CD8-positive, alpha-beta memory T cell (primary cell): ENCODE data around the gene SLC6A19. TPM values are rescaled to one million over a fixed set of nuclear protein-coding genes. Genes with fewer than 3 reads are reported as not detected.

Experiments
- CTCF ChIA-PET: fragments of 350-600 bp; sonication (Branson Sonifier 250); formaldehyde crosslinking; loops from one replicate; lab custom pipeline; 2021; ENCODE audit warnings: antibody characterized with exemption; lab: Charles Lee
- POLR2A ChIA-PET: fragments of 350-600 bp; sonication (Branson Sonifier 250); formaldehyde crosslinking; loops from one replicate; lab custom pipeline; 2021; ENCODE audit warnings: antibody characterized with exemption; lab: Charles Lee
- DNase-seq, 5 donors: peaks; one replicate each; pipeline versions ENCODE4 v3.0.0 to v3.0.0-alpha.2; 2020 to 2022; ENCODE audit warnings: mixed read lengths in 1 of 5
- H3K27ac ChIP-seq: one replicate; pipeline ENCODE4 v1.7.0; 2013; ENCODE audit warnings: low read depth, mild to moderate bottlenecking, low read length, moderate library complexity
- H3K27me3 ChIP-seq: 2 replicates; pipeline ENCODE4 v1.7.0; 2013; ENCODE audit warnings: low read length, mild to moderate bottlenecking; ENCODE audit not compliant: insufficient read depth, poor library complexity, severe bottlenecking
- H3K36me3 ChIP-seq: 2 replicates; pipeline ENCODE4 v1.7.0; 2013; ENCODE audit warnings: mild to moderate bottlenecking, low read length, moderate library complexity; ENCODE audit not compliant: insufficient read depth
- H3K4me1 ChIP-seq: 2 replicates; pipeline ENCODE4 v1.7.0; 2013; ENCODE audit warnings: mild to moderate bottlenecking, low read length, moderate library complexity; ENCODE audit not compliant: insufficient read depth
- H3K4me3 ChIP-seq: 2 replicates; pipeline ENCODE4 v1.7.0; 2013; ENCODE audit warnings: mild to moderate bottlenecking, low read length
- H3K9me3 ChIP-seq: 2 replicates; pipeline ENCODE4 v1.7.0; 2013; ENCODE audit warnings: mild to moderate bottlenecking, low read length
- H3K27ac Mint-ChIP-seq, 8 donors: one replicate each; pipeline ENCODE4 v1.8.0; 2020 to 2021; ENCODE audit warnings: mixed read lengths in 8 of 8, mild to moderate bottlenecking in 6 of 8, inconsistent platforms in 3 of 8, moderate library complexity in 3 of 8
- H3K27me3 Mint-ChIP-seq, 2 donors: one replicate each; pipeline ENCODE4 v1.8.0; 2020 to 2021; ENCODE audit warnings: mixed read lengths in 2 of 2, mild to moderate bottlenecking in 1 of 2, moderate library complexity in 1 of 2
- H3K36me3 Mint-ChIP-seq, 3 donors: one replicate each; pipeline ENCODE4 v1.8.0; 2020 to 2021; ENCODE audit warnings: mixed read lengths in 3 of 3, inconsistent platforms in 1 of 3, mild to moderate bottlenecking in 1 of 3
- H3K4me1 Mint-ChIP-seq, 3 donors: one replicate each; pipeline ENCODE4 v1.8.0; 2020 to 2021; ENCODE audit warnings: mixed read lengths in 3 of 3, inconsistent platforms in 1 of 3, mild to moderate bottlenecking in 1 of 3
- H3K4me3 Mint-ChIP-seq, 7 donors: one replicate each; pipeline ENCODE4 v1.8.0; 2020 to 2021; ENCODE audit warnings: mixed read lengths in 7 of 7, mild to moderate bottlenecking in 6 of 7, moderate library complexity in 4 of 7, inconsistent platforms in 2 of 7
- H3K9me3 Mint-ChIP-seq, 5 donors: one replicate each; pipeline ENCODE4 v1.8.0; 2020 to 2022; ENCODE audit warnings: mixed read lengths in 5 of 5, mild to moderate bottlenecking in 3 of 5, moderate library complexity in 2 of 5, inconsistent platforms in 1 of 5
- polyA plus RNA-seq: library from polyadenylated mRNA; unstranded; fragments of 300-500 nt; fragmentation: Illumina TruSeq; gene quantifications from one replicate; pipeline ENCODE4 v1.2.3, GENCODE V29; 2021
- total RNA-seq, 2 experiments: library from RNA; stranded (reverse); gene quantifications; one replicate each; pipeline ENCODE4 v1.2.3, GENCODE V29; 2021

The SLC6A19 gene
- total RNA-seq (not detected), polyA plus RNA-seq (not detected)

GRCh38 chr5:1201327-1202025 is at the start of gene SLC6A19:
Gene SLC6A19, plus strand, starts transcription at chr5:1201595. Its CDS starts 56 bp downstream, at chr5:1201651.
- Mint-ChIP-seq H3K36me3 (no peaks in the 10 kb centered on the region), H3K27ac (no peak within 1 kb of the TSS), H3K27me3 (peaks cover 5 to 13% of the 10 kb centered on the region in 2 donors), H3K9me3 (peaks cover 0 to 3% (median 0%) of the 10 kb centered on the region in 5 donors), H3K4me3 (no peak within 1 kb of the TSS), H3K4me1 (no peaks in the 10 kb centered on the region)
- CTCF ChIA-PET = no interaction called here
- Histone ChIP-seq H3K27ac (no peak within 1 kb of the TSS), H3K27me3 (no peaks in the 10 kb centered on the region), H3K4me3 (no peak within 1 kb of the TSS), H3K36me3 (no peaks in the 10 kb centered on the region), H3K9me3 (no peaks in the 10 kb centered on the region), H3K4me1 (peaks cover 5% of the 10 kb centered on the region)
- peak in 1 of 5 donors; percentile 41 for DNase-seq
- POLR2A ChIA-PET = no interaction called here

DNA sequence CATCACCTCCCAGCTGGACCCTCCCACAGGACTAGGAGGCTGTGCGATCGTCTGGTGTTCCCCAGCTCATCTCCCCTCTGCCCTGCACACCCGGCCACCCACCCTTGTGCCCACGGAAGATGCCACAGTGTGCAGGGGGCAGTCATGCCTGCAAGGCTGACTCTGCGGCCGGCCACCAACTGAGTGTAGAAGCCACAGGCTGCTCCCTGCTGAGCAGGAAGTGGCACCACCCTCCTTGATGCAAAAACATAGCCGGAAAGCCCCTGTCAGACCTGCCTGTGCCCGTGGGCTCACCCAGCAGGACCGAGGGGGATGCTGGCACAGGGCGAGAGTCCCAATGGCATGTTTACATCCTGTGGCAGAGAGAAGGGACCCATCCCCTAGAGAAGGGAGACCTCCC is 49.2 kb upstream of the SLC6A19 start:
- Histone ChIP-seq H3K36me3 (no peaks in the 10 kb centered on the region), H3K27ac (no peak overlapping the region), H3K4me1 (peaks cover 20% of the 10 kb centered on the region), H3K27me3 (peaks cover 14% of the 10 kb centered on the region), H3K4me3 (no peak overlapping the region), H3K9me3 (no peaks in the 10 kb centered on the region)
- Mint-ChIP-seq H3K4me3 (peak overlapping the region in 6 of 7 donors; percentile 38 to 78 (median 56)), H3K4me1 (peaks cover 18 to 37% (median 34%) of the 10 kb centered on the region in 3 donors), H3K27me3 (peaks cover 19 to 43% of the 10 kb centered on the region in 2 donors), H3K36me3 (peaks cover 0 to 2% (median 0%) of the 10 kb centered on the region in 3 donors), H3K9me3 (peaks cover 0 to 3% (median 0%) of the 10 kb centered on the region in 5 donors), H3K27ac (peak overlapping the region in 7 of 8 donors; percentile 45 to 94 (median 86))
- peak; percentile 13 to 61 (median 37) for DNase-seq
- ChIA-PET POLR2A (no interaction called here), CTCF (interaction anchor here (1.1 kb wide), 1 partner anchor 15 kb away, joined by 3 read pairs; no protein-coding TSS in a partner anchor)

DNA sequence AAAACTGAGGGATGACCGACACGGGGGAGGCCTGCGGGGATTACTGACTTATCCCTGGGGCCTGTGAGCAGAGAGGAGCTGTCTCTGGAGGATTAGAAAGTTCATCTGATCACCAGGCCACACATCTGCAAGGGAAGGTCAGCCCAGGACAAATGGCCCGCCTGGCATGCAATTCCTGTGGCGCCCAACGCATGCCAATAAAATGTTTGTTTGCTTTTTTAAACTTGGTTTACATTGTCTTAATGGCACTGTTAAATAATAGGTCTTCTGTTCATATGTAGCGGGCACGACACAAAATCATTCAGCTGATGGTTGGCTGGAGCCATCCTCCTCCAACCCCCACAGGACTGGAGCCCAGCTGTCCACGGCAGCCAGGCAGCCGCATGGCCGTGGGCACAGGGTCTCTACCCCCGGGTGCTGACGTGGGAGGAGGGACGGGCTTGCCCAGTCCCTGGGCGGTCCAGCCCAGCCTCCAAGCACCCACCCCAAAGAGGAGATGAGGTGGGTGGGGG is 48.6 kb upstream of the SLC6A19 start:
- Histone ChIP-seq H3K9me3 (no peaks in the 10 kb centered on the region), H3K36me3 (no peaks in the 10 kb centered on the region), H3K27me3 (peaks cover 15% of the 10 kb centered on the region), H3K4me1 (peaks cover 20% of the 10 kb centered on the region), H3K27ac (no peak overlapping the region), H3K4me3 (no peak overlapping the region)
- DNase-seq = no peak
- POLR2A ChIA-PET = no interaction called here
- Mint-ChIP-seq H3K36me3 (peaks cover 0 to 7% (median 6%) of the 10 kb centered on the region in 3 donors), H3K4me3 (peak overlapping the region in 4 of 7 donors; percentile 37 to 78 (median 75)), H3K9me3 (peaks cover 0 to 8% (median 6%) of the 10 kb centered on the region in 5 donors), H3K4me1 (peaks cover 23 to 43% (median 39%) of the 10 kb centered on the region in 3 donors), H3K27ac (peak overlapping the region in 6 of 8 donors; percentile 49 to 94 (median 80)), H3K27me3 (peaks cover 24 to 46% of the 10 kb centered on the region in 2 donors)
- CTCF ChIA-PET = interaction anchor here (1.1 kb wide), 1 partner anchor 15 kb away, joined by 3 read pairs; no protein-coding TSS in a partner anchor

GRCh38 chr5:1153428-1153827 is 48.0 kb upstream of the SLC6A19 start:
- Mint-ChIP-seq H3K27me3 (peaks cover 26 to 52% of the 10 kb centered on the region in 2 donors), H3K9me3 (peaks cover 0 to 8% (median 7%) of the 10 kb centered on the region in 5 donors), H3K4me3 (peak overlapping the region in 6 of 7 donors; percentile 5 to 78 (median 46)), H3K4me1 (peaks cover 23 to 43% (median 40%) of the 10 kb centered on the region in 3 donors), H3K36me3 (peaks cover 0 to 7% (median 7%) of the 10 kb centered on the region in 3 donors), H3K27ac (peak overlapping the region in 6 of 8 donors; percentile 1 to 94 (median 70))
- CTCF ChIA-PET = interaction anchor here (0.8 kb wide), 1 partner anchor 14 kb away, joined by 3 read pairs; no protein-coding TSS in a partner anchor
- Histone ChIP-seq H3K9me3 (no peaks in the 10 kb centered on the region), H3K36me3 (no peaks in the 10 kb centered on the region), H3K27ac (no peak overlapping the region), H3K4me3 (no peak overlapping the region), H3K27me3 (peaks cover 15% of the 10 kb centered on the region), H3K4me1 (peaks cover 20% of the 10 kb centered on the region)
- peak in 1 of 5 donors; percentile 45 for DNase-seq
- POLR2A ChIA-PET = no interaction called here

GRCh38 chr5:1155191-1156032 is 46.0 kb upstream of the SLC6A19 start:
- ChIA-PET POLR2A (no interaction called here), CTCF (no interaction called here)
- Mint-ChIP-seq H3K4me1 (peaks cover 23 to 40% (median 39%) of the 10 kb centered on the region in 3 donors), H3K4me3 (peak overlapping the region in 3 of 7 donors; percentile 43 to 90 (median 65)), H3K36me3 (peaks cover 0 to 8% (median 7%) of the 10 kb centered on the region in 3 donors), H3K27me3 (peaks cover 24 to 65% of the 10 kb centered on the region in 2 donors), H3K9me3 (peaks cover 0 to 8% (median 7%) of the 10 kb centered on the region in 5 donors), H3K27ac (peak overlapping the region in 1 of 8 donors; percentile 78)
- DNase-seq = peak in 1 of 5 donors; percentile 42
- no peaks in the 10 kb centered on the region for H3K9me3 ChIP-seq
- H3K4me3 ChIP-seq = no peak overlapping the region
- H3K27ac ChIP-seq = no peak overlapping the region
- H3K27me3 ChIP-seq = peaks cover 20% of the 10 kb centered on the region
- H3K4me1 ChIP-seq = peaks cover 20% of the 10 kb centered on the region
- no peaks in the 10 kb centered on the region for H3K36me3 ChIP-seq

DNA sequence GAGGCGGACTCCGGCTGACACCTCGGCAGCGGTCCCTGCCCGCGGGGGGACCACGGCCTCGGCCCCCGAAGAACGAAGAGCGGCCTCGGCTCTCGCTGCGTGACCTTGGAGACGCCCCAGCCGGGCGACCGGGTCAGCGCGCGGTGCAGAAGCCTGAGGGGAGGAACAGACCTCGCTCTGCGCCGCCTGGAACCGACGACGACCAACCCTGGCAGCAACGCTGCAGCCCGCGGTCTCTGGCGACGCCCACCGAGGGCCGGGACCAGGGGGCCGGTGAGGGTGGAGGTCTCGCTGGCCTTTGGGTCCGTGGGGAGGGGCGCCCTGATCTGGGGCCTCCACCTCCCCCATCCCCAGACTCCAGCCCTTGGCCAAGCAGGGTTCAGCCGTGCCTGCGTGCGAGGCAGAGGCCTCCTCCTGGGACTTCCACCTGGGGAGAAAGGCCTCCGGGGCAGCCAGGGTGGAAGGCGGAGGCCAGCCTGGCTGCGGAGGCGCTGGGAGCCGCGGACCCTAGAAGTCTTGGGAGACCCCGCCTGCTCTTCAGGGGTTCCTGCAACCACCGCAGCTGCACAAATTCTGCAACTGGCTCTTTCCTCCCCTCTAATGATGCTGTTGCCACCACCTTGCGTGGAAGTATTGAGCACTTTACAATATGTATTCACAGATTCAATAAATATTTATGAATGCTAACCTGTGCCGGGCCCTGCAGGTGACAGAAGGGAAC is 45.2 kb upstream of the SLC6A19 start:
- H3K4me1 Mint-ChIP-seq = peaks cover 21 to 37% (median 36%) of the 10 kb centered on the region in 3 donors
- ChIA-PET CTCF (no interaction called here), POLR2A (no interaction called here)
- Histone ChIP-seq H3K27ac (no peak overlapping the region), H3K4me1 (peaks cover 20% of the 10 kb centered on the region), H3K27me3 (peaks cover 20% of the 10 kb centered on the region), H3K36me3 (no peaks in the 10 kb centered on the region), H3K9me3 (no peaks in the 10 kb centered on the region), H3K4me3 (no peak overlapping the region)
- H3K27ac Mint-ChIP-seq = no peak overlapping the region
- H3K9me3 Mint-ChIP-seq = peaks cover 0 to 8% (median 7%) of the 10 kb centered on the region in 5 donors
- H3K4me3 Mint-ChIP-seq = peak overlapping the region in 3 of 7 donors; percentile 23 to 65 (median 47)
- H3K36me3 Mint-ChIP-seq = peaks cover 0 to 8% (median 7%) of the 10 kb centered on the region in 3 donors
- peaks cover 24 to 63% of the 10 kb centered on the region in 2 donors for H3K27me3 Mint-ChIP-seq
- peak in 1 of 5 donors; percentile 46 for DNase-seq
